GM18907 (cell line): Measurements from ENCODE around the gene CLEC2B.

Source experiments
- ATAC-seq: cut with Tn5 transposase; IDR thresholded peaks from one replicate; pipeline ENCODE4 v1.9.1; 2021; ENCODE audit warnings: mild to moderate bottlenecking, moderate library complexity; ENCODE audit not compliant: unreplicated experiment

Gene CLEC2B

GRCh38 chr12:9810671-9811070, 58.5 kb downstream of the CLEC2B start:
- ATAC-seq = no peak

GRCh38 chr12:9809866-9810265, 59.3 kb downstream of the CLEC2B start:
- no peak for ATAC-seq

- no peak for ATAC-seq
Observed at GRCh38 chr12:9809338-9809737, 59.8 kb downstream of the CLEC2B start.

- no peak for ATAC-seq
Observed at GRCh38 chr12:9808504-9808903, 60.6 kb downstream of the CLEC2B start.

- no peak for ATAC-seq
Observed at GRCh38 chr12:9806714-9807113, 62.4 kb downstream of the CLEC2B start.

GRCh38 chr12:9805883-9806282, 63.3 kb downstream of the CLEC2B start:
- no peak for ATAC-seq
